ENCODE results near the gene JUP. TPM values are rescaled to one million over a fixed set of nuclear protein-coding genes. Genes with fewer than 3 reads are reported as not detected.
"Not testable (repeated sequence)": the region's sequence is repeated elsewhere in the genome, so short reads cannot be mapped to it uniquely, and the experiment has no call there.

Gene JUP
- total RNA-seq, 1 donor from 2014 or later = 201 TPM

DNA sequence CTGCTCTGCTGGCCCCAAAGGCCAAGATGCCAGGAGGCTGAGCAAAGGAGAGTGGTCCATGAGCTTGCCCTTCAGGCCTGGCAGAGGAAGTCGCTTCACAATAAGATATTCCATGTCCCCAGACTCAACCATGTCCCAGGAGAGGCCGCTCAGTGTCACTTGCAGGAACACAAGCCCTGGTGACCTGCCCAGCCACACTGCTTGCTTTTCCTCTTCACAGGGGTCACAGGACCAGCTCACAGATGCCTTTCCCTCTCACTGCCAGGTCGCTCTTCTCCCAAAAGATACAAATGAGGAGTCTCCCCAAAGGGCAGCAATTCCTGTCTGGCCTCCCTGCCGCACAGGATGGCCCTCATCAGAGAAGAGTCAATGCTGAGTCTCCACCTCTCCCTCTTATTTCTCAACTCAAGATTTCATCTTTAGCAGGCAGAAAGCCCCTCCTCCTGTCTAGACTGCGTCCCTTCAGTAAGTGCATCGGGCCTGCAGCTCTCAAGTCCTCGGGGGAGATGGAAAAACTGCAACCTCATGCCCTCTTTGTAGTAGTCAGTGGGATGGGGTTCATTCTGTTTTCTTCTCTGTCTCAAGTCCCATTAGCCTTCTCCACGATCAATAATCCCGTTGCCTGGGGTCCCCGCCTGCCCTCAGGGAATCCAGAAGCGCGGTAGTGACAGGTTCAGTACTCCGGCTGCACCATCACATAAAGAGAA, 5.0 kb downstream of the JUP start:
- no peak for DNase-seq (ENCODE audit: low spot score)

GRCh38 chr17:41779954-41780353, 6.6 kb downstream of the JUP start:
- no peak for DNase-seq (ENCODE audit: low spot score)

DNA sequence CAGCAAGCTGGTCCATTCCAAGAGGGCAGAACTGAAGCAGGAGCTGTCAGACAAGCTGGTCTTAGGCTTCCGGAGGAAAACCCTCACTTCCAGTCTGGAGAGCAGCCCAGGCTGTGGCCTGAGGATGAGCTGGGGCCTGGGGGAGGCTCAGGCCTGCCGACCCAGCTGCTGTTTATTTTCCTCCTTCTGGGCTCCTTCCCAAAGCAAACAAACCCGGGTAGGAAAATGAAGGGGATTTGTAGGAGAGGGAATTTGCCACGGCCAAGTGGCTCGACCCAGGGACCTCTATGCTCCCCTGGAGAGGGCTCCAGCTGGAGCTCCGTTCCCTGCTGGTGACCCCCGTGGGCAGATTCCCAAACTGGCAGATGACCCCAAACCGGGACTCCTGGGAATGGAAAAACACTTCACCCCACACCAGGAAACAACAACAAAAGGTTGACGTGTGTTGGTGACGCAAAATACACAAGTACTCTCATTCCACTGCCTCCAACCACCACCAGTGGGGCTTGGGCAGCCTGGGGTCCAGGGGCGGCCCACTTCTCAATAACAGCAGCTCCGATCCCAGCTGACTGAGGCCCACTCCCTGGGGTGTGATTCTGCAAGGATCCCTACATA, 8.8 kb downstream of the JUP start:
- peak; percentile 75 for DNase-seq (ENCODE audit: low spot score)

DNA sequence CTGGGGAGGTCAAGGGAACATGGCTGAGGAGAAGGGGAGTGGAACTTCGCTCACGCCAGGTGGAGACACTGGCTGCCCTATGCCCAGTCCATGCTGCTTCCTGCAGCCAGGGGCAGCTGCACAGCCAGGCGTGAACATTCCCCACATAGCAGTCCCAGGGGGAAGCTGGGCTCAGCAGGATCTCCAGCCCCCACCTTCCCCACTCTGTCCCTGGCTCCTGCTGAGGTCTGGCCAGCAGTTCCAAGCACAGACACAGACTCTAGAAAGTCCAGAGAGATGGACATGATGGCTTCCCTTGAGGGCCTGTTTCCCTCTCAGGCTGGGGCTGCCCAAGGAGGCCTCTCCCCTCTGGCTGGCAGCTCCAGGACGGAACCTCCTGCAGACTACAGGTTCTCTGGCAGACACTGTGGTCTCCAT, 9.3 kb downstream of the JUP start:
- peak; percentile 37 for DNase-seq (ENCODE audit: low spot score)

- DNase-seq (ENCODE audit: low spot score) = not testable (repeated sequence)
Observed at GRCh38 chr17:41776262-41776900, 10.1 kb downstream of the JUP start.

GRCh38 chr17:41775394-41776226, 10.9 kb downstream of the JUP start:
- DNase-seq (ENCODE audit: low spot score) = no peak

DNA sequence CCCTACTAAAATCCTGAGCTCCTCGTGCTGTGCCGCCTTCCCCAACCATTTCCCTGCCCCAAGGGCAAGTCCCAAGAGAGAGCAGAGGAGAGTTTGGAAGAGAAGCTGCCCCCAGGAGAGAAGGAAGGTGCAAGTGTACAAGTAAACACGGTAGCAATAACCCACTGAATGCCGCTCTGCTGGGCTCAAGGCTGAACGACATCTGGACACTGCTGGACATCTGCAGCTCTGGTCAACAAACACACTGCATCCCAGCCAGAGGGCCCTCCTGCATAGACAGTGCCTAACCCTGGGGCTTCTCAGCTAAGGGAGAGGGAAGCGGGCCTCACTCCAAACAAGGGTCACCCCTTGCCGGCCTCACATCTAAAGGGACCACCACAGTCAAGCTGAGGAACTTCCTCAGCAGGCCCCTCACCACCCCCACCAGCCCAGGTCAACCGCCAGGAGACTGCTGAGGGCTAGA, 12.7 kb downstream of the JUP start:
- DNase-seq (ENCODE audit: low spot score) = no peak

DNA sequence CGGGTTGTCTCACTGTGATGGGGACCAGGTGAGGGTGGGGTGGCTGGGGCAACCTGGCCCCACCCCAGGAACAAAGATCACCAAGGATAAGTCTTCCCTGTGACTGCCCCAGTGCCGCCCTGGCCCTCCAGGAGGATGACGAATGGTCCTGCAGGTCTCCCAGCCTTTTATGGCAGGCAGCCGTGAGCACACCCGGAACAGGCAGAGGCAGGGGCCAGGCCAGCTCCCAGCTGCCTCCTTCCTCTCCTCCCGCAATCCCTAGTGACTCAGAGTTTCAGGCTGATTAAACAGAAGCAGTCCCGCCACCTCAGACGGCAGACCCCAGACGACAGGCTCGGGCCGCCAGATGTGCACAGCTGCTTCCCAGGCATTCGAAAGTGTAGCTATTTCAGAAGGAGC, 13.3 kb downstream of the JUP start:
- DNase-seq (ENCODE audit: low spot score) = peak; percentile 87

GRCh38 chr17:41772586-41773189, 13.8 kb downstream of the JUP start:
- DNase-seq (ENCODE audit: low spot score) = peak; percentile 39

- DNase-seq (ENCODE audit: low spot score) = peak; percentile 78
Observed at GRCh38 chr17:41772218-41772585, 14.3 kb downstream of the JUP start.

DNA sequence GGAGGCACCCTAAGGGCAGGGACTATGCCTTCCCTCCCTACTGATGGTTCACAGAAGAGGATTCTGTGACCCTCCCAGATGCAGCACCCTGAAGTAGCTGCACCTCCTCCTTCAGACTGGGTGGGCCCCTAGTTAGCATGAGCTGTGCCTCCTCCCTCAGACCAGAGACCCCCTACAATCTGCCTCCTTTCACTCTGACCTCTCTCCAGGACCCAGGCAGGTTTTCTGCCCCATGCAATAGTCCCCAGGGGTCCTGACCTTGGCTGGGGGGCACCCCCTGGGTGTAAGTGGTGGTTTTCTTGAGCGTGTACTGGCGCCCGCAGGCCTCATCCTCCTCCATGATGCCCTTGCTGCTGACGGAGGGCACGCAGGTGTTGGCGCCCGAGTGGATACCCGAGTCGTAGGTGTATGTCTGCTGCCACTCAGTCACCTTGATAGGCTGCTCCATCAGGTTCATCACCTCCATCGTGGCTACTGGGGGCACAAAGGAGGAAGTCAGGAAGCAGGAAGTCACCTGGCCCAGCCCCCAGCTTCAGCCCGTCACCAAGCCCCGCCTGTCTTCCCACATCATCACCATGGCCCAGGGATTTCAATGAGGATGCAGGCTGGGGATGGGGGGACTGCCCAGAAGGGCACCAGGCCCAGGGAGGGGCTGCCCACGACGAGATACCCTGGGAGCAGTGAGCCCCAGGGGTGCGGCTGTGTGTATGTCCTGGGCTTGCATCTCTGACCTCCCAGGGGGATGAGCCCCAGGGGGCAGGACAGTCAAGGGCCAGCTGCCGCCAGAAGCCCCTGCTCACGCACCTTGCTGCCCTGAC, 14.9 kb downstream of the JUP start:
- no peak for DNase-seq (ENCODE audit: low spot score)

- DNase-seq (ENCODE audit: low spot score) = no peak
Observed at GRCh38 chr17:41769985-41770384, 16.5 kb downstream of the JUP start.

DNA sequence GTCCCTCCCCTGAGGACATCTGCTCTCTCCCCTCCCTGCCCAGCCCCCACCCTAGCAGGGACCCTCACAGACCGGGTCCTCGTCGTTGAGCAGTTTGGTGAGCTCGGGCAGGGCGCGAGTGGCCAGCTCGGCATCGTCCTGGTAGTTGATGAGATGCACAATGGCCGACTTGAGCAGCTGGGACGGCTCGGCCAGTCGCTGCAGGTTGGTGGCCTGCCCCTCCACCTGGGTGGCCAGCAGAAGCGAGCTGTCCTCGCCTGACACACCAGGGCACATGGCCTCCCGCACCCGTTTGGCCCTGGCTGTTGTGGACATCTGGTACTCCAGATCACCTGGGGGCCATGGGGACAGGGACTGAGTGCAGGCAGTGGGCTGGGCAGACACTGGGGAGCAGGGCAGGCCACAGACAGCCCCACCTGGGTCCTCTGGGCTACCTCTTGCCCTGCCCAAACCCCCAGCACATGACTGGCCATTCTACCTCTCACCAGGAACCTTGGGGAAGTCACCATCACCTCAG, 17.1 kb downstream of the JUP start:
- no peak for DNase-seq (ENCODE audit: low spot score)

DNA sequence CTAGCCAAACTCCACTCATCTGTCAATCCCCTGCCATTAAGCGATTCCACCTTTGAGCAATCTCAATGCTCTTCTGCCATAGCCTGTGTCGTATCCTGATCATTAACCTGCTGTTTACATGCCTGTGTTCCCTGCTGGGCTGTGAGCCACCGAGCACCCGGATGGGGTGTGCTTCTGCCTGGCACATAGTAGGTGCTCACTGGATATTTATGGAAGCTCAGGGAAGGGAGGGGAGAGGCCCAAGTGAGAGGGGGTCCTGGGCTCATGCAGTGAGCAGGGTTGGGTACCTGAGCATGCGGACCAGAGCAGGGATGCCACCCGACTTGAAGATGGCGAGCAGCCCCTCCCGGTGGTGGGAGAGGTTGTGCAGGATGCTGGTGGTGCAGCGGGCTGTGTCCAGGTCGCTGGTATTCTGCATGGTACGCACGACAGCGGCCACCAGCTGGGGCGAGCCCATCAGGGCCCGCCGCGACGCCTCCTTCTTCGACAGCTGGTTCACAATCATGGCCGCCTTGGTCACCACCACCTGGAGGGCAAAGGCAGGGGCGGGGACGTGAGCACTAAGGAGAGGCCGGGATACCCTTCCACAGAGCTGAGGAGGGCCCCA, 17.7 kb downstream of the JUP start:
- DNase-seq (ENCODE audit: low spot score) = no peak

- no peak for DNase-seq (ENCODE audit: low spot score)
Observed at GRCh38 chr17:41767324-41768042, 19.0 kb downstream of the JUP start.

- no peak for DNase-seq (ENCODE audit: low spot score)
Observed at GRCh38 chr17:41766135-41766534, 20.4 kb downstream of the JUP start.

GRCh38 chr17:41763327-41763726, 23.2 kb downstream of the JUP start:
- DNase-seq (ENCODE audit: low spot score) = no peak

GRCh38 chr17:41762841-41763240, 23.7 kb downstream of the JUP start:
- no peak for DNase-seq (ENCODE audit: low spot score)

DNA sequence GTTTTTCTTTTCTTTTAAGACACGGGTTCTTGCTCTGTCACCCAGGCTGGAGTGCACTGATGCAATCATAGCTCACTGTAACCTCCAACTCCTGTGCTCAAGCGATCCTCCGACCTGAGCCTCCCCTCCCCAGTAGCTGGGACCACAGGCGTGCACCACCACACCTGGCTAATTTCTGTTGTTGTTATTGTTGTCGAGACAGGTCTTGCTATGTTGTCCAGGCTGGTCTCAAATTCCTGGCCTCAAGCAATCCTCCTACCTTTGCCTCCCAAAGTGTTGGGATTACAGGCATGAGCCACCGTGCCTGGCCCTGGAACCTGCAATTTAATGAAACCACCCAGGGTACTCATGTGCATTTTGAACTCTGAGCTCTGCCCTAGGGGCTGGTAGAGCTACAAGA, 24.1 kb downstream of the JUP start:
- DNase-seq (ENCODE audit: low spot score) = no peak

DNA sequence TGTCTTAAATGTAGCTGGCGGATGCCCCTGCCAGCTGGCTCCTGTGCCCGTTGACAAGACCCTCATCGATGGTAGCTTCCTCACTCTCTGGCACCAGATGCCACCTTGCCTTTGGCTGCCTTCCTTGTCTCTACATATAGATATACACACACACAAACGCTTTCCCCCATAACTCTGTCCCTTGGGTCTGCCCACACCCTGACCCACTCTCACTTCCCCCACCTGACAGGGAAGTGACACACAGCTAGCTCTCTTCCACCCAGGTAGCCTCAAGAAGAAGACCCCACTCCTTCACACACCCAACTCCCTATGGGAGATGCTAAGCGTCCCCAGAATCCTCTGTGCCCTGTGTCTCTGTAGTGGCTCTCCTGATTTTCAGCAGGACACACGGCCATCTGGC, 25.6 kb downstream of the JUP start:
- DNase-seq (ENCODE audit: low spot score) = no peak
